HFF-Myc (cell line): ENCODE results near the gene RBL1.
"Not testable (repeated sequence)": the region's sequence is repeated elsewhere in the genome, so short reads cannot be mapped to it uniquely, and the experiment has no call there.

Experiments
- DNase-seq: peaks from one replicate; pipeline ENCODE4 v3.0.0-alpha.2; 2011; ENCODE audit warnings: low read depth; ENCODE audit errors: extremely low read depth
- H3K4me3 ChIP-seq: replicated peaks from 2 replicates; pipeline ENCODE4 v1.5.1; 2011; ENCODE audit warnings: low read depth, mild to moderate bottlenecking, control low read depth, low read length
- CTCF ChIP-seq: IDR thresholded peaks from 2 replicates; pipeline ENCODE4 v1.5.1; 2012; ENCODE audit warnings: mild to moderate bottlenecking, low read depth, low read length, control low read depth; ENCODE audit errors: missing control alignments

The RBL1 gene

GRCh38 chr20:37053230-37053950 lies 42.4 kb downstream of the RBL1 start:
- TF ChIP-seq CTCF = no peak
- H3K4me3 ChIP-seq = no peak overlapping the region
- DNase-seq = no peak

DNA sequence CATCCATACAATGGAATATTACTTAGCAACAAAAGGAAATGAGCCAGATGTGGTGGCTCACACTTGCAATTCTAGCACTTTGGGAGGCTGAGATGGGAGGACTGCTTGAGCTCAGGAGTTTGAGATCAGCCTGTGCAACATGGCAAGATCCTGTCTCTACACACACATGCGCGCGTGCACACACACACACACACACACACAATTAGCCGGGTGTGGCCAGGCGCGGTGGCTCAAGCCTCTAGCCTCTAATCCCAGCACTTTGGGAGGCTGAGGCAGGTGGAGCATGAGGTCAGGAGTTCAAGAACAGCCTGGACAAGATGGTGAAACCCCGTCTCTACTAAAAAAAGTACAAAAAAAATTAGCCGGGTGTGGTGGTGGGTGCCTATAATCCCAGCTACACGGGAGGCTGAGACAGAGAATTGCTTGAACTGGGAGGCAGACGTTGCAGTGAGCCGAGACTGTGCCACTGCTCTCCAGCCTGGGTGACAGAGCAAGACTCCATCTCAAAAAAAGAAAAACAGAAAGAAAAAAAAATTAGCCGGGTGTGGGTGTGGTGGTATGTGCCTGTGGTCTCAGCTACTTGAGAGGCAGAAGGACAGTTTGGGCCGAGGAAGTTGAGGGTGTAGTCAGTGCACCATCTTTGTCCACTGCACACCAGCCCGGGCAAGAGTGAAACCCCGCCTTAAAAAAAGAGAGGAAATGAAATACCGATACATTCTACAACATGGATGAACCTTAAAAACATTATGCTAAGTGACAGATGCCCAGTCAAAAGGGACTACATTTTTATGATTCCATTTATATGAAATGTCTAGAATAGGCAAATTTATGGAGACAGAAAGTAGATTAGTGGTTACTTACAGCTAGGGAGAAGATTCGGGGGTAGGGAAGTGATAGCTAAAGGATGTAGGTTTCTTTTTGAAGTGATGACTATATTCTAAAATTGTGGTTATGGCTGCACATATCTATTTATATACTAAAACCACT lies 52.5 kb downstream of the RBL1 start:
- H3K4me3 ChIP-seq = no peak overlapping the region
- TF ChIP-seq CTCF = no peak
- no peak for DNase-seq

DNA sequence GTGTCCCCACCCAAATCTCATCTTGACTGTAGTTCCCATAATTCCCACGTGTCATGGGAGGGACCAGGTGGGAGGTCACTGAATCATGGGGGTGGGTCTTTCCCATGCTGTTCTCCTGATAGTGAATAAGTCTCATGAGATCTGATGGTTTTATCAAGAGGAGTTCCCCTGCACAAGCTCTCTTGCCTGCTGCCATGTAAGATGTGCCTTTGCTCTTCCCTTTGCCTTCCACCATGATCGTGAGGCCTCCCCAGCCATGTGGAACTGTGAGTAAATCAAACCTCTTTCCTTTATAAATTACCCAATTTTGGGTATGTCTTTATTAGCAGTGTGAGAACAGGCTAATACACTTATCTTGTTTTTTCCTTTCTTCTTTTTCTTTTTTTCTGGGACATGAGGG lies 56.4 kb downstream of the RBL1 start:
- DNase-seq, H3K4me3 ChIP-seq: not testable (repeated sequence)

GRCh38 chr20:37032077-37032476 lies 63.7 kb downstream of the RBL1 start:
- H3K4me3 ChIP-seq = no peak overlapping the region
- no peak for TF ChIP-seq CTCF
- no peak for DNase-seq

DNA sequence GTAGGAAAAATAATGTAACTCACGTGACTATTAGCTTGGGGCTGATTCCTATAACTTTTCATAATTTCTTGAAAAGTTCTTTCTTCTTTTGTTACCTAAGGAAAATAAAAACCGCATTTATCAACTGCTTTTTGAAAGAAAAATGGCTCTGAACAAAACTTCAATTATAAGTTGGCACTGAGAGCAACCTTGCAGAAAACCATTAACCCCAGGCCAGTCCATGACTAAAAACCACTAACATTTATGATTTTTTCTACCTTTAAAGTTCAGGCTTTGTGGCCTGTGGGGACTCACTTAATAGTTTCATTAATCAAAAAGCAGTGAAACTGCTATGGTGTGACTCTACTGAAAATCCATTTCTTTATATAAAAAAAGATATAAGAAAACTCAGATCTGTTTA lies 75.2 kb downstream of the RBL1 start:
- H3K4me3 ChIP-seq = no peak overlapping the region
- TF ChIP-seq CTCF = no peak
- no peak for DNase-seq

DNA sequence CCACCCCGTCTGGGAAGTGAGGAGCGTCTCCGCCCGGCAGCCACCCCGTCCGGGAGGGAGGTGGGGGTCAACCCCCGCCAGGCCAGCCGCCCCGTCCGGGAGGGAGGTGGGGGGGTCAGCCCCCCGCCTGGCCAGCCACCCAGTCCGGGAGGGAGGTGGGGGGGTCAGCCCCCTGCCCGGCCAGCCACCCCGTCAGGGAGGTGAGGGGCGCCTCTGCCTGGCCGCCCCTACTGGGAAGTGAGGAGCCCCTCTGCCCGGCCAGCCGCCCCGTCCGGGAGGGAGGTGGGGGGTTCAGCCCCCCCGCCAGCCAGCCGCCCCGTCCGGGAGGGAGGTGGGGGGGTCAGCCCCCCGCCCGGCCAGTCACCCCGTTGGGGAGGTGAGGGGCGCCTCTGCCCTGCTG lies 83.2 kb downstream of the RBL1 start:
- DNase-seq, H3K4me3 ChIP-seq: not testable (repeated sequence)

GRCh38 chr20:37011858-37012257 lies 83.9 kb downstream of the RBL1 start:
- DNase-seq, H3K4me3 ChIP-seq: not testable (repeated sequence)

GRCh38 chr20:37011147-37011546 lies 84.7 kb downstream of the RBL1 start:
- no peak for TF ChIP-seq CTCF
- no peak overlapping the region for H3K4me3 ChIP-seq
- no peak for DNase-seq
